ENCODE data around the gene CSTB.
A peak's percentile ranks its signal among the peaks of the same experiment; 100 is the strongest.
"Not testable (repeated sequence)": the region's sequence is repeated elsewhere in the genome, so short reads cannot be mapped to it uniquely, and the experiment has no call there.

Gene CSTB, protein sequence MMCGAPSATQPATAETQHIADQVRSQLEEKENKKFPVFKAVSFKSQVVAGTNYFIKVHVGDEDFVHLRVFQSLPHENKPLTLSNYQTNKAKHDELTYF

DNA sequence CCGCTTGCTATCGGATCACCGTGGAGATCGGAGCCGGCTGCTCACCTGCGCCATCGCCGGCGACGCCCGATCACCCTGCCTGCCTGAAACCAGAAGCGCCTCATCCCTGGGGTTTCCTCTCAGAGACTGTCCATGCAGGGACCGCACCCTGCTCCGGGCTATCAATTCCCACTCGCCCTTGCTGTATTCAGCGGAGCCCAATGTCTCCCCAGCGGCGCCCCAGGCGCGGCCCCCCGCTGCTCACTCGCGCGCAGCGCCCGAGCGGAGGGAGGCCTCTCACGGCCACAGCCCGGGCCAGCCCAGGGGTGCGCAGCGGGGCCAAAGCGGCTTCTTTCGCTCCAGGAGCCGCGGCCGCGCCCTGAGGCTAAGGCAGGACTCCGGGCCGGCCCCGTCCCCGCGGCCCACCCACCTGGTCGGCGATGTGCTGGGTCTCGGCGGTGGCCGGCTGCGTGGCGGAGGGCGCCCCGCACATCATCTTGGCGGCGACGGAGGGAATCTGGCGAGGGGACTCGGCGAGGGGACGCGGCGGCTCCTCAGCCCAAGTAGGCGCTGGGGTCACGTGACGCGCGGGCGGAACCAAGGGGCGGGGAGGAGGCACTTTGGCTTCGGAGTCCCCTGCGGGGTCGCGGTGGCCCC, at the start of gene CSTB:
Gene CSTB (minus strand): TSS at position 514 of the 636 bp plus-strand sequence. CDS start 39 bp downstream, at position 475.
- peak; percentile 56 to 73 (median 66) for DNase-seq

DNA sequence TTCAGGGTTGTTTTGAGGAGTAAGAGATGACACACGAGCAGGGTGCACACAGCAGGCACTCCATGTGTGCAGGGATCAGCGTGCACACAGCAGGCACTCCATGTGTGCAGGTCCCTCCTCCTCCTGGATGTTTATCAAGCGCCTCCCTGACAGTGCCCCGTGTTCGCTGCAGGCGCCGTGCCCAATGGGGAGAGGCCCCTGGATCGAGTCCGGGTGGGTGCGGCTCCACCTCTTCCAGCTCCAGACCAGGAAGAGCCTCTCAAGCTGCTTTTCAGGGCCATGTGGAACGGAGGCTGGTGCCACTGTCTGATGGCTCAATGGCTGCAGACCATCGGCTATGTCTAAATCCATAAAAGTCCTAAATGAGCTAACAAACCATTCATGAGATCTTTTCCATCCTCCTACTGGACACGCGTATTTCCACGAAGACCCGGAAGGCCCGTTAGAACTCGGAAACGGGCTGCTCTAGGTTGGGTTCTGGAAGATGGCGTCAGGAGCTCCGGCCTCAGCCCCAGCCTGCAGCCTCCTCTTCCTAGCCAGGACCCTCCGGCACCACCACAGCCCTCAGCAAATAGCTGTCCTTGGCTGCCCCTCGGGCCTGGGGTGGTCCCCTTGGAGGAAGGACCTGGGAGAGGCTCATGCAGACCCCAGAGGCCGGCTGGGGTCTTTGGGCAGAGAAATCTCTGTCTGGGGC, 49.3 kb upstream of the CSTB start:
- DNase-seq: no peak

DNA sequence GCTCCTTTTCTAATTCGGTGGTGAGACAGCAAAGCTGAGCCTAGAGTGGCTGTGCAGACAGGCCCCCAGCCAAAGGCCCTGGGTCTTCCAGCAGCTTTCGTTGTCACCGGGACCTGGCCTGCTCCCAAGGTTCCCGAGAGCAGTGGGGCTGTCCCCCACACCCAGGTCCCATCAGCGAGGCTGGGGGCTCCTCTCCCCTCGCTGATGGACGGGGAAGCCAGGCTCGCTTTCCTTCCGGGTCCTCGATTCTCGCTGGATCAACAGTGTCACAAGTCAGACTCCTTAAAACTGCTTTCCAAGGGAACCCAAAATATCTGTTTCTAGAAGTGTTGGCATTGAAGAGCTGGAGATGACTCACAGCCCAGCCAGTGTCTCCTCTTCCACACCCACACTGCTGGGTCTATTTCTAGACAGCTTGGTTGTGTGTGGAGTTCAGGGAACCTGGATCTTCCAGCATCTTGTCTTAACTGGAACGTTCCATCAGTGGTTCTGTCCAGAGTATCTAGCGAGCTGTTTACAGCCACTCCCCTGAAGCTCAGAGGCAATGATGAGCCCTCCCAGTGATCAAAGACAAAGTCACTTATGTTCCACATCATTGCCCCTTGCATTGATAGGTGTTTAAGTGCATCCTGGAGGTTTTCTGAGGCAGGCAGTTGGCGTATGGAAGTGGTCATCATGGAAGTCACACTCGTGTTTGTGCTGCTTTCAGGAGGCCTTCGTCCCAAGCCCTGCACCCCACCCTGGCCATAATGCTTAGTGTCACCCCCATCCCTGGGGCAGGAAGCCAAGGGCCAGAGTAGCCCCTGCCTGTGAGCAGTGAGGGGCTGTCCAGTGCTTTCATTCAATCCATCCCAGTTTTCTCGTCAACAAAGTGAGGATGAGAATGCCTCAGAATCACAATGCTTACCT, 48.5 kb upstream of the CSTB start:
- no peak for DNase-seq

- DNase-seq: not testable (repeated sequence)
Observed at GRCh38 chr21:43822741-43823140, 46.6 kb upstream of the CSTB start.

- not testable (repeated sequence) for DNase-seq
Observed at GRCh38 chr21:43822166-43822565, 46.1 kb upstream of the CSTB start.

DNA sequence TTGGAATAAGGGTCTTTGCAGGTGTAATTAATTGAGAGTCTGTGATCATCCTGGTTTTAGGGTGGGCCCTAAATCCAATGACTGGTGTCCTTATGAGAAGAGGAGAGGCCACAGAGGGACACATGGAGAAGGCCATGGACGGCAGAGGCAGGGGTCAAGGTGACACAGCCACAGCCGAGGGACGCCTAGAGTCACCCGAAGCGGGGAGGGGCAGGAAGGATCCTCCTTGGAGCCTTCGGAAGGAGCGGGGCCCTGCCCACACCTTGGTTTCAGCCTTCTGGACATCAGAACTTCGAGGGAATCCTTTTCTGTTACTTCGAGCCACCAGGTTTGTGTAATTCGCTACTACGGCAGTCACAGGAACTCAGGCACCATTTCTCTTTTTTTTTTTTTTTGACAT, 44.4 kb upstream of the CSTB start:
- DNase-seq: no peak

DNA sequence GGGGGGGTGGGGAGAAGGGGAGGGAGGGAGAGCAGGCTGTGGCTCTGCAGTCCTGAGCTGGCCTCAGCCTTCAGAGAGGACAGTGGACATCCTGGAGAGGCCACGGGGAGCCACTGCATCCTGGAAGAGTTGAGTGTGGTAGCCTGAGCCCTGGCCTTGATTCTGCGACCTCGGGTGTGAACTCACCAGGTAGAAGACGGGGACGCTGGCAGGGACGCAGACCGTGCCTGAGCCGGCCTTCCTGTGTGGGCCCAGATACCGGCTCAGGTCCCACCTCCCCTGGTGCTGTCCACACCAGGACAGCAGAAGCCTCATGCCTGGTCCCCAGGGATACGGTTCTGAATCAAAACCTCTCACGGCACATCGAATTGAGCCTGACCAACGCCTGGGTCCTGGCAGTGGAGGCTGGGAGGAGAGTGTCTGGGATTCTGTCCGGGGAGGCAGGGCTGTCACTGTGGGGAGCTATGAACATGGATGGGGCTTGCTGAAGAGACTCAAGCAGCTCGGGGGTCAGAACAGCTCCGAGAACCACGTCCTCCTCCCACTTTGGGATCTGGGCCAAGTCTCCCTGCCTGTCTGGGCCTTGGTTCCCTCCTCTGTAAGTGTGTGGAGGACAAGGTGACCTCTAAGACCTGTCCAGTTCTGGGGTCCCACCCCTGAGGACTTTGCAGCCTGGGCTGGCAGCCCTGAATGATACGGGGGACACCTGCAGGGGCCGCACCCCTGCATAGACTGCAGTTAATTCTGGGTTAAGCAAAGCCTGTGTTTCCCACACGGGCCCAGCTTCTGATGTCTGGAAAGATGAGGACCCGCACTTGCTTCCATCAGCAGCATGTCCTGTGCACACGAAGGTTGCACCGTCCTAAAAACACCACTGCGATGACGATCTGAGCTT, 43.6 kb upstream of the CSTB start:
- DNase-seq: no peak

- DNase-seq: no peak
Observed at GRCh38 chr21:43818685-43819084, 42.6 kb upstream of the CSTB start.

DNA sequence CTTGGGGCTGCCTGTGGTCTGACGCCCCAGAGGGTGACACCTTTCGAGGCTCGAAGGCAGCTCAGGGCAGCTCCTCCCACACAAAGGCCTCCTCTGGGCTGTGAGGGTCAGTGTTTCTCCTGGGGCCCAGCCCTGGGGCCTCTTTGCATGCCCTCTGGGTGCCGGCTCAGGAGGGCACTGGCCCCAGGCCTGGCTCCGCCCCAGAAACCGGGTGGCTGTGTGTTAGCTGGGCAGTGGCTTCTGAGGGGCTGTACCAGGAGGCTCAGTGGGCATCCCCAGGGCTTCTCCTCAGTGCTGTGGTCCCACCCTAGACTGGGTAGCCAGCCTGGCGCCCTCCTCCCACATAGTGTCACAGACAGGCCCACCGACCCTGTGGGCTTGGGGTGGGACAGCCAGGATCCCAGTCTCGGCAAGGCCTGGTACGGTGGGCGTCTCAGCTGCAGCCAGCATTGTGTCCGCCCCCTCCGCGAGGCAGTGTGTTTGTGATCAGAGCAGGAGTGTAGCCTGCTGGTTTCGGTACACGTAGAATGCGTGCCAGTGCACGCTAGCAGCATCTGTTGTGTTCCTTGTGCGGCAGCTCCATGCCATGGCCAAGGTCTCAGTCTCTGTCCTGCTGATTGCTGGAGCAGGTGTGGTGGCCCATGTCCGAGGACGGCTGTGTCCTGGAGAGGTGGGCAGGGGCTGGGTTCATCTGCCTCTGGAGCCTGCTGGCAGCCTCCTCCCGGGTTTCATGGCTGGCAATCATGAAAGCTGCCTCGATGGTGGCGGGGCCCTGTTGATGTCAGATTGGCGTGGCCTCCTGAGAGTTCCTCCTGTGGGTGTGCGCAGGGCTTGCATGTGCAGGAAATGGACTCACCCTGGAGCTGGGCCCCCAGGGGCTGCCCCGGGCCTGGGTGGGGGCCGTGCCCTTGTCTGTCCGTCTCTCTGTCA, 41.3 kb upstream of the CSTB start:
- no peak for DNase-seq

GRCh38 chr21:43816611-43817071, 40.5 kb upstream of the CSTB start:
- DNase-seq: no peak

DNA sequence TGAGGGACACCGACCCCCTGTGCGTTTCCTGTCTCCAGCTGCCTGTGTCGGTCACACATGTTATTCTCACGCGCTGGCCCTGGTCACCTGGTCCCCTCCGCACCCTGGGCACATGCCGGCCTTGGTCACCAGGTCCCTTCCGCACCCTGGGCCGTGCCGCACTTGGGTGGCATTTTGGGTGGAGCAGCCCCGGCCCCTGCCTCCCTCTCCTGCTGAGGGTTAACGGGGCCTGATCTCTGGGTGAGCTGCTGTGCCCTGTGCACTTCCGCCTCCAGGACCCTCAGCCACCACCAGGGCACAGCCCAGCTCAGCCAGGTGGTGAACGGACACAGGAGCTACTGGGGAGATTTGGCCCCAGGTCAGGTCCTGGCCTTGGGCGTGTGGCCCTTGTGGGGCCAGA, 39.9 kb upstream of the CSTB start:
- DNase-seq: no peak

DNA sequence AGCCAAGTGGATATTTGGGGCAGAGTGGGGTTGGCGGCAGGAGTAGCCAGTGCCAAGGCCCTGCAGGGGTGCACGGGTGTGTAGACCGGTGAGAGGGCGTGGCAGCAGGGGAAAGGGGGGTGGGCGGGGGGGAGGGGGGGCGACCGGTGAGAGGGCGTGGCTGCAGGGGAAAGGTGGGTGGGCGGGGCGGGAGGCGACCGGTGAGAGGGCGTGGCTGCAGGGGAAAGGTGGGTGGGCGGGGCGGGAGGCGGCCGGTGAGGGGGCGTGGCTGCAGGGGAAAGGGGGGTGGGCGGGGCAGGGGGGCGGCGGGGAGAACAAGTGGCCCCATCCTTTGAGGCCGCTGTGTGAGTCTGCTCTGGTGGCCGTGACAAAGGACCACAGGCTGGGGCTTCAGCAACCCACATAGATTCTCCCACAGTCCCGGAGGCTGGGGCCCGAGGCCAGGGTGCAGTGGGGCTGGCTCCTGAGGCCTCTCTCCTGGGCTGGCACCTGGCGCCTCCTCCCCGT, 39.1 kb upstream of the CSTB start:
- peak in 1 of 4 experiments; percentile 11 for DNase-seq

DNA sequence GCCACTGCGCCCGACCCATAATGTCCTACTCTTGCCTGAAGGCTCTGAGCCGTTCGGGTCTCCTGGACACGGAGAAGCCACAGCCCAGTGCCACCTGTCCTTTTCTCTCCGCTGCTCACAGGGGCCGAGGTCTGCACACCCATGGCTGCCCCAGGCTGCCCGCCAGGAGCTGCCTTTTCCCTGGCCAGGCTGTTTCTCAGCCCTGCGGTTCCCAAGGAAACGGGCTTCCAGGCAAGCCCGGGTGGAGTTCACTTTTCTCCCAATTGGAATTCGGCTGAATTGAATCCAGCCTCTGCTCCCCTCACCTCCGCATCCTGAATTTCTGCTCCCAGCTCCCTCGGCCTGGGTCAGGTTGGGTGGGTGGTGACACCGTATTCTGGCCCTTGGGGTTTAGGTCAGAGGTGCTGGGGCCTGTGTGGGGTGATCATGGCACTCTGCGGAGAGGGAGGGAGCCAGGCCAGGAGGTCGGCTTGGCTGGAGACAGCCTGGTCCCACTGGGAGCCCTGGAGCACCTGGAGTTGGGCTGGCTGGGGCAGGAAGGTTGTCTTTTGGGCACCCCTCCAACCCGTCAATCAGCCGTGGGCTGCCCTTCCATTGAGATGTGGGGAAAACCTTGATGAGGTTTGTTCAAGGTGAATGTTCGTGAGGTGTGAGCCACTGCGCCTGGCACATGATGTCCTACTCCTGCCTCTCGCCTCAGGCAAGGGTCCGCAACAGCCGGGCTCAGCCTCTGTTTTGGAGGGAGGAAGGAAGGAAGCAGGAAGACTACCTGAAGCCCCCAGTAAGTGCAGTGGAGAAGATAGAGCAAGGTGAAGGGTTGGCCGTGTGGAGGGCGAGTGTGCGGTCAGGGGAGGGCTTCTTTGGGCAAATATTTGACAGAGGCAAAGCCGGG, 38.4 kb upstream of the CSTB start:
- no peak for DNase-seq

DNA sequence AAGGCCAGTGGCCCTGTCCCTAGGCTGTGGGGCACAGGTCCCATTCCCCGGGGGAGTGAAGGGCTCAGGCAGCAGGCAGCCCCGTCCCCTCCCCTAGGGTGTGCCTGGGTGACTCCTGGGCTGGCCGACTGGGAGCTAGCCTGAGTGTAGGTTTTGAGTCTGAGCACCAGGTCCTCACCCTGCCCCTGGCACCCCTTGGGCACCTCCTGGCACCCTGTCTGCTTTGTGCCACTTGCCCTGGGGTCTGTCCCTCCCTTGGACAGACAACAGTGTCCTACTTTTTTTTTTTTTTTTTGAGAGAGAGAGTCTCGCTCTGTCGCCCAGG, 37.5 kb upstream of the CSTB start:
- no peak for DNase-seq

DNA sequence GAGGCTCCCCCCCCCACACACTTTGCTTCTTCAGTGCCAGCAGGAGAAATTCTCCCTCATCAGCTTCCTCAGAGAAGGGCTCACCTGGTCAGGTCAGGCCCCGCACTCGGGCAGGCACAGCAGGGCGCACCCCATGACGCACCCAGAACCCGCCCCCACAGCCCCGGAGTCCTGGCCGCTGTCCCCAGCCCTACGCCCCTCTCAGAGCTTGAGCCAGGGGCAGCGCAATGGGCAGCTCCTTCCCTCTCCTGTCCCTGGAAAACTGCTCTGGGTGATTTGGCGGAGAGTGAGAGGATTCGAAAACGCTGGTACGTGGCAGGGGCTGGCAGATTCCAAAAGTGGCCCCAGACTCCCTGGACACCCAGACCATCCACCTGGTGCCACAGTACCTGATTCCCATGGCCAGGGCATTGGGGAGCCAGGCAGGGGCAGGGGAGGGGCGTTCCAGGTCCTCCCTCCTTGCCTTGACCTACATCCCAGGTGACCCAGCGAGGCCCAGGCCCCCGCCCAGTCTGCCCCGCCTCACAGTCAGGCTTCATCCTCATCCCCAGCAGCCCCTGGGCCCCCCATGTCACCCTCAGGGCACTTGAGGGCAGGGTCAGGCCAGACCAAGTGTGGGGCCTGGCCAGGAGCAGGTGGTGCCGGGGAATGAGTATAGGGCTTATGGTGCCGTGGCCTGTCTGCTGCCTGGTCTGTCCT, 37.0 kb upstream of the CSTB start:
- DNase-seq: no peak

GRCh38 chr21:43812139-43812821, 36.2 kb upstream of the CSTB start:
- DNase-seq: no peak

DNA sequence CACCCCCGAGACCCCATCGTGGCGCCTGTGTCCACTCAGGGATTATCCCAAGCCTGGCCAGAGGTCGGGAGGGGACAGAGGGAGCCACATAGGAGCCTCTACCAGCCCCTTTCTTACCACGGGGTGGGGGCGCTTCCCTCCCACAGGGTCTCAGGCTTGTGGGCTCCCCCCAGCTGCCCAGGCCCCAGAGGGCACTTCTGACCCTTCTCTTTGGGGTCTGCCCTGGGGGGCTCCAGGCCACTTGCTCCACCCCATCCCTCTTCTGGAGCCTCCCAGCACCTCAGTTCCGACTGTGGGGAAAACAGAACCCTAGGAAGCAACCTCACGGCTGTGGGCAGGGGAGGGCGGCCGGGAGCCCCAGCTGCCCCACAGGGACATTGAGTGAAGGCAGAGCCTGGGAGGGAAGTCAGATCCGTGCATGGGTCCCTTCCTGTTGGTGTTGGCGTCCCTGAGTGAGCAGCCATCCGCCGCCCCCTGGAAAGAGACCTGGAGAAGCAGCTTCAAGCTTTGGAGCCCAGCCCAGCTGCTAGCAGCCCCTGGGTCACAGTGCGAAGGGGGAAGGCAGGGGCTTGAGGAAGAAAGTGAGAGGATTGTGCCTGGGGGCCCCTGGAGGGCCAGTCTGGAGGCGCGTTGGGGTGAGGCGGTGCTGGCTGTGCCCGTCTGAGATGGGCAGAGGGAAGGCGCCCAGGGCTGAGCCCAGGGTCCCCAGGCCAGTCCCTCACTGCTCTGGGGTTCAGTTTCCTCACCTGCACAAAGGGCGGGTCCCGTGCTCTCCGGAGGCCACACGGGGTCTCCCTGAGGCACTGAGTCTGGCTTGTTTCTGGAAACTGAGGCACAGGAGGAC, 35.4 kb upstream of the CSTB start:
- DNase-seq: no peak
